ENCODE results near the gene HOXA5. TPM values are rescaled to one million over a fixed set of nuclear protein-coding genes. Genes with fewer than 3 reads are reported as not detected.

Gene HOXA5
- total RNA-seq, 1 donor from 2014 or later = not detected

DNA sequence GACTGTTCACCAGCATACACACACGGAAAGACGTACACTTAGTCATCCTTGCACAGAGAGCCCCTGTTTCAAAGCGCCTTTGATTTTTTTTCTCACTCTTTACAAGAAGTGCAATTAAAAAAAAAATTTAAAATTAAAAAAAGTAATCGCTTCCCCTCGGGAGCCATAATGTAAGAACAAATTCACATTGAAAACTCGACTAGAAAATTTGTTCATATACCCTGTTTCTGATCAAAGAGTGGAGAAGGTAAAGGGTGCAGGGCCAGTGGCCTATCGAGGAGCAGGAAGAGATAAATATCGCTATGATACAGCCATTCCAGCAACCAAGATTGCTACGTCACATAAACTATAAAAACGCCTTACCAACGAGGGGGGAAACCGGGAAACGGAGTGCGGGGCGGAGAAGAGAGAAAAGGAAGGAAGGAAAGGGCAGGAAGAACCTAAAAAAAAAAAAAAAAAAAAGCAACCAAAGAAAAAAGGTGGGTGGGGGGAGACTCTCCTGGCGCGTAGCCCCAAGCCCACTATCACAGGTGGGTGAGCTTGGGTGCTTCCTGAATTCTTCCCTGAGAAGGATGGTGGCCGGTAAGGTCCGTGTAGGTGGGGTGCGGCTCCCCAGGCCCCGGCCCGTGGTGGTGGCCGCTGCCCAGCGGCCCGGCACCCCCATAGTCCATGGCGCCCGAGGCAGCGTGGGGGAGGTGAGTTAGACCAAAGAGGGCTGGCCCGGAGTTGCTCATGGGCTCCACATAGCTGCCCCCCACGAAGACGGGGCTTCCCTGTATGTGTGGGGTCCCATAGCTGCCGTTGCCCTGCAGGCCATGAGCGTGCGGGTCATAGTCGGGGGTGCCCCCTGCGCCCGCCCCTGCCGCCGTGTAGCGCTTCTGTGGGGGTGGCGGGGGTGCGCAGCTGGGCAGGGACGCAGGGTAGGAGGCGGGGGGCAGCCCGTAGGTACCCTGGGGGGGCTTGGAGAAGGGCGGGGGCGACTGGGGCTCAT lies 35.8 kb downstream of the HOXA5 start:
- TF ChIP-seq, protein P1, sequence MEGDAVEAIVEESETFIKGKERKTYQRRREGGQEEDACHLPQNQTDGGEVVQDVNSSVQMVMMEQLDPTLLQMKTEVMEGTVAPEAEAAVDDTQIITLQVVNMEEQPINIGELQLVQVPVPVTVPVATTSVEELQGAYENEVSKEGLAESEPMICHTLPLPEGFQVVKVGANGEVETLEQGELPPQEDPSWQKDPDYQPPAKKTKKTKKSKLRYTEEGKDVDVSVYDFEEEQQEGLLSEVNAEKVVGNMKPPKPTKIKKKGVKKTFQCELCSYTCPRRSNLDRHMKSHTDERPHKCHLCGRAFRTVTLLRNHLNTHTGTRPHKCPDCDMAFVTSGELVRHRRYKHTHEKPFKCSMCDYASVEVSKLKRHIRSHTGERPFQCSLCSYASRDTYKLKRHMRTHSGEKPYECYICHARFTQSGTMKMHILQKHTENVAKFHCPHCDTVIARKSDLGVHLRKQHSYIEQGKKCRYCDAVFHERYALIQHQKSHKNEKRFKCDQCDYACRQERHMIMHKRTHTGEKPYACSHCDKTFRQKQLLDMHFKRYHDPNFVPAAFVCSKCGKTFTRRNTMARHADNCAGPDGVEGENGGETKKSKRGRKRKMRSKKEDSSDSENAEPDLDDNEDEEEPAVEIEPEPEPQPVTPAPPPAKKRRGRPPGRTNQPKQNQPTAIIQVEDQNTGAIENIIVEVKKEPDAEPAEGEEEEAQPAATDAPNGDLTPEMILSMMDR (IDR thresholded peaks at IDR 0.05; ENCODE audit: insufficient read depth, low read length, severe bottlenecking) = no peak
- Histone ChIP-seq H3K36me3 (ENCODE audit: control insufficient read depth, insufficient read depth, low read length) (no peaks in the 10 kb centered on the region), H3K27me3 (ENCODE audit: control insufficient read depth, insufficient read depth, low read length) (peaks cover 74% of the 10 kb centered on the region), H3K4me3 (ENCODE audit: low read depth, low read length) (no peak overlapping the region)
- FAIRE-seq = no peak
- no peak for DNase-seq (ENCODE audit: low read depth)

GRCh38 chr7:27106901-27107240 lies 36.6 kb downstream of the HOXA5 start:
- H3K36me3 ChIP-seq (ENCODE audit: control insufficient read depth, insufficient read depth, low read length) = no peaks in the 10 kb centered on the region
- TF ChIP-seq, protein P1 (IDR thresholded peaks at IDR 0.05; ENCODE audit: insufficient read depth, low read length, severe bottlenecking) = no peak
- DNase-seq (ENCODE audit: low read depth) (no peak), FAIRE-seq (no peak)
- no peak overlapping the region for H3K4me3 ChIP-seq (ENCODE audit: low read depth, low read length)
- H3K27me3 ChIP-seq (ENCODE audit: control insufficient read depth, insufficient read depth, low read length) = peaks cover 76% of the 10 kb centered on the region

DNA sequence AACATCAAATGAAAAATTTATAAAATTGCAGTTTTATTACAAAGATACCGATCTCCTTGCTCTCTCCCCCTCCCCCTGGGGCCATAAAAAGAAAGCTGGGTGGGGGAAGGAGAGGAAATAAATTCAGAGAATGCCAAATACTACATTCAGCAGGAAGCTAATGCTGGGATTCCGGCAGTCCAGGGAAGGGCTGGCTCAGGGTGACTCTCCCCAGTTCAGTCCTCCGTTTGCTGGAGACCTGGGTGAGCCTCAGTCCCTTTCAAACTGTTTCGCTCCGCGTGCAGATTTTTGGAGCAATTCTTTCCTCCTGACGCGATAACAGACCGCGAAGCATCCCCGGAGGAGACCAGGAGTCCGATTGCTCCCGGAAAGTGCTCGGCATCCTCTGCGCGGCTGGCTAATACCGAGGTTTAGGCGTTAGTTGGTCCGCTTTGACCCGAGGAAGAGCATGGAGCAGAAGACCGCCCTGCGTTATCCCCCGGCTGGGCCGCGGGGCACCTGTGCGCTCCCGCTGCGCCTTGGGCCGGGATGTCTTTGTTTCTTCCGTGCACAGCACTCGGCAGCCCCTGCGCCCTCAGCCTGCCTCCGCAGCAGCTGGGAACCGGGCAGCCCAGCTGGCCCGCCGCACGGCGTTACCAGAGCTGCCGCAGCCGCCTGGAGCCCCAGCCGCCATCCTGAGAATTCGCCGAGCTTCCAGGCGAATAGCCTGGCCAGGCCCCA lies 37.1 kb downstream of the HOXA5 start:
- Histone ChIP-seq H3K4me3 (ENCODE audit: low read depth, low read length) (no peak overlapping the region), H3K27me3 (ENCODE audit: control insufficient read depth, insufficient read depth, low read length) (peaks cover 75% of the 10 kb centered on the region), H3K36me3 (ENCODE audit: control insufficient read depth, insufficient read depth, low read length) (no peaks in the 10 kb centered on the region)
- FAIRE-seq (no peak), DNase-seq (ENCODE audit: low read depth) (no peak)
- TF ChIP-seq, protein P1 (IDR thresholded peaks at IDR 0.05; ENCODE audit: insufficient read depth, low read length, severe bottlenecking) = no peak

- H3K27me3 ChIP-seq (ENCODE audit: control insufficient read depth, insufficient read depth, low read length) = peaks cover 73% of the 10 kb centered on the region
- no peak for FAIRE-seq
- H3K36me3 ChIP-seq (ENCODE audit: control insufficient read depth, insufficient read depth, low read length) = no peaks in the 10 kb centered on the region
- TF ChIP-seq, protein P1 (IDR thresholded peaks at IDR 0.05; ENCODE audit: insufficient read depth, low read length, severe bottlenecking) = no peak
- H3K4me3 ChIP-seq (ENCODE audit: low read depth, low read length) = no peak overlapping the region
- no peak for DNase-seq (ENCODE audit: low read depth)
These were observed 38.0 kb downstream of the HOXA5 start for GRCh38 chr7:27105301-27106031.

DNA sequence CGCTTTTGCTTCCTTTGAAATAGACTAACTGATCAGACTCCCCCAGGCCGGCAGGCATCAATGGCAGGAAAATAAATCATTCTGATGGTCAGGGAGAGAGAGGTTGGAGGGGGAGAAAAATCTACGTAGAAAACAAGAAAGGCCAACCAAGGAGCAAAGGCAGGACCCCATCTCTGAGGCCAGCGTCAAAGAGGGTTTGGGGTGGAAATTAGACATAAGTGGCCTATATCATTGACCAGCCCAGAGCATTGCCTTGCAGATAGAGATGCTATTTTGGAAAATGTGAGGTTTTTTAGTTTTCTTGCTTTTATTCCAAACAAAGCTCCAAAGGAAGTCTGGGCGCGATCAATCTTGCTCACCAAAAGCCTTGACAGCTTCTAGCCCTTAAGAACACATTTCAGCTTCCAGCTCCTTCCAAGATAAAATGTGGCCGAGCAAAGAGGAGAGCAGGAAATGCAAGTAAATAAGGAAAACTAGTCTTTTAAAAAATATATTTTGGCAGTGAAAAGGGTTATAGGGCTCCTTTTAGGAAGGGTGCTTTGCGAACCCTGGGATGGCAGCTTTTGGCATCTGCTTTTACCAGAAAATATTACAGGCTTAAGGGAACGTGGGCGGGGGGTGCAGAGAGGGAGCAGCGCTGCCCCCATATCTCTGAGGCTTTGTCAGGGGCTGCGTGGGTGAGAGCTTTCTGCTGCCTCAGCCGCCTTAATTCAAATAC lies 39.0 kb downstream of the HOXA5 start:
- Histone ChIP-seq H3K36me3 (ENCODE audit: control insufficient read depth, insufficient read depth, low read length) (no peaks in the 10 kb centered on the region), H3K27me3 (ENCODE audit: control insufficient read depth, insufficient read depth, low read length) (peaks cover 65% of the 10 kb centered on the region), H3K4me3 (ENCODE audit: low read depth, low read length) (no peak overlapping the region)
- FAIRE-seq (no peak), DNase-seq (ENCODE audit: low read depth) (no peak)
- TF ChIP-seq, protein P1 (IDR thresholded peaks at IDR 0.05; ENCODE audit: insufficient read depth, low read length, severe bottlenecking) = no peak
